Endodermal cell (in vitro differentiated cells): ENCODE results near the gene ECD. TPM values are rescaled to one million over a fixed set of nuclear protein-coding genes. Genes with fewer than 3 reads are reported as not detected.

Experiments
- DNase-seq: peaks from one replicate; pipeline ENCODE4 v3.0.0-alpha.2; 2017
- H3K27ac ChIP-seq: 2 replicates; pipeline ENCODE4 v1.5.1; 2013; ENCODE audit warnings: mild to moderate bottlenecking, low read depth, low read length, moderate library complexity
- H3K27me3 ChIP-seq: 2 replicates; pipeline ENCODE4 v1.6.1; 2013; ENCODE audit warnings: mild to moderate bottlenecking, low read length, moderate library complexity; ENCODE audit not compliant: insufficient read depth, control insufficient read depth, poor library complexity, severe bottlenecking
- H3K36me3 ChIP-seq: 2 replicates; pipeline ENCODE4 v1.7.0; 2013; ENCODE audit warnings: mild to moderate bottlenecking, low read length, moderate library complexity; ENCODE audit not compliant: control insufficient read depth, insufficient read depth
- H3K4me1 ChIP-seq: one replicate; pipeline ENCODE4 v1.7.0; 2013; ENCODE audit warnings: low read length; ENCODE audit not compliant: control insufficient read depth, insufficient read depth
- H3K4me3 ChIP-seq: 2 replicates; pipeline ENCODE4 v1.5.1; 2013; ENCODE audit warnings: mild to moderate bottlenecking, low read length, moderate library complexity
- H3K9ac ChIP-seq: 2 replicates; pipeline ENCODE4 v1.6.1; 2013; ENCODE audit warnings: mild to moderate bottlenecking, low read length, moderate library complexity; ENCODE audit not compliant: poor library complexity, severe bottlenecking; ENCODE audit errors: extremely low read depth
- H3K9me3 ChIP-seq: 2 replicates; pipeline ENCODE4 v1.6.1; 2013; ENCODE audit warnings: mild to moderate bottlenecking, low read length, moderate library complexity; ENCODE audit not compliant: control insufficient read depth
- H3K27ac Mint-ChIP-seq: 2 replicates; pipeline ENCODE4 v1.8.0; 2020; ENCODE audit warnings: mixed read lengths
- H3K27me3 Mint-ChIP-seq: 2 replicates; pipeline ENCODE4 v1.8.0; 2021; ENCODE audit warnings: mild to moderate bottlenecking, mixed read lengths; ENCODE audit not compliant: insufficient read depth
- H3K36me3 Mint-ChIP-seq: 2 replicates; pipeline ENCODE4 v1.8.0; 2020; ENCODE audit warnings: low read depth, mixed read lengths
- H3K4me1 Mint-ChIP-seq: 2 replicates; pipeline ENCODE4 v1.8.0; 2020; ENCODE audit warnings: mixed read lengths
- H3K4me3 Mint-ChIP-seq: 2 replicates; pipeline ENCODE4 v1.8.0; 2020; ENCODE audit warnings: mild to moderate bottlenecking, moderate library complexity, mixed read lengths
- H3K9me3 Mint-ChIP-seq: 2 replicates; pipeline ENCODE4 v1.8.0; 2020; ENCODE audit warnings: mild to moderate bottlenecking, mixed read lengths
- CTCF ChIP-seq: fragments of 200-600 bp; sonication (generic); conservative IDR thresholded peaks from 2 replicates; pipeline ENCODE4 v1.5.0; 2021; ENCODE audit warnings: antibody characterized with exemption, mild to moderate bottlenecking
- WGBS, 2 experiments: methylation state at CpG; one replicate each; pipeline versions ENCODE4 v1.1.5 to v1.1.7; 2013; ENCODE audit warnings: missing lambda C conversion rate in 2 of 2, mixed read lengths in 1 of 2; ENCODE audit not compliant: insufficient coverage in 1 of 2, insufficient read length in 1 of 2; 5-methylcytosine and 5-hydroxymethylcytosine counted together
- total RNA-seq, 2 donors: library from RNA; stranded (reverse); fragmentation: NEBNext Ultra II Directional in 1 of 2; extraction: Animal tissue kit (Norgen Biotek cat#: 25700) in 1 of 2; gene quantifications; 2 replicates in 1 of 2; 3 replicates in 1 of 2; pipeline ENCODE4 v1.2.1, GENCODE V29; 2021

Gene ECD
- total RNA-seq, 2 donors from 2014 or later: 38.4 to 40.7 TPM

GRCh38 chr10:73182568-73182967 lies 14.8 kb upstream of the ECD start:
- H3K27ac Mint-ChIP-seq: no peak overlapping the region
- no peak for TF ChIP-seq CTCF
- 96 to 100% methylated on average over 1 to 2 of the region's 2 CpGs for WGBS, 2 experiments
- no peak overlapping the region for H3K4me3 Mint-ChIP-seq
- H3K4me3 ChIP-seq: no peak overlapping the region
- H3K27me3 Mint-ChIP-seq: no peaks in the 10 kb centered on the region
- peaks cover 29% of the 10 kb centered on the region for H3K36me3 Mint-ChIP-seq
- H3K27me3 ChIP-seq: no peaks in the 10 kb centered on the region
- no peaks in the 10 kb centered on the region for H3K9me3 ChIP-seq
- no peaks in the 10 kb centered on the region for H3K9me3 Mint-ChIP-seq
- DNase-seq: no peak
- no peak overlapping the region for H3K9ac ChIP-seq
- H3K36me3 ChIP-seq: no peaks in the 10 kb centered on the region
- no peak overlapping the region for H3K27ac ChIP-seq
- H3K4me1 Mint-ChIP-seq: peaks cover 5% of the 10 kb centered on the region
- peaks cover 7% of the 10 kb centered on the region for H3K4me1 ChIP-seq

GRCh38 chr10:73174148-73174925 lies 6.5 kb upstream of the ECD start:
- Mint-ChIP-seq H3K9me3 (no peaks in the 10 kb centered on the region), H3K4me1 (no peaks in the 10 kb centered on the region), H3K4me3 (no peak overlapping the region), H3K27me3 (no peaks in the 10 kb centered on the region), H3K27ac (no peak overlapping the region), H3K36me3 (peaks cover 17% of the 10 kb centered on the region)
- WGBS, 2 experiments: 93% methylated on average over 1 of the region's 1 CpG; no CpG with 5 or more reads in 1 of the 2 experiments
- TF ChIP-seq CTCF: no peak
- no peak overlapping the region for H3K4me3 ChIP-seq
- no peak for DNase-seq
- H3K4me1 ChIP-seq: no peaks in the 10 kb centered on the region
- H3K27me3 ChIP-seq: no peaks in the 10 kb centered on the region
- H3K27ac ChIP-seq: no peak overlapping the region
- H3K9ac ChIP-seq: no peak overlapping the region
- no peaks in the 10 kb centered on the region for H3K36me3 ChIP-seq
- no peaks in the 10 kb centered on the region for H3K9me3 ChIP-seq

- no peak overlapping the region for H3K4me3 Mint-ChIP-seq
- H3K4me3 ChIP-seq: no peak overlapping the region
- H3K27me3 Mint-ChIP-seq: no peaks in the 10 kb centered on the region
- no peaks in the 10 kb centered on the region for H3K4me1 Mint-ChIP-seq
- no peak overlapping the region for H3K9ac ChIP-seq
- H3K27me3 ChIP-seq: no peaks in the 10 kb centered on the region
- no peaks in the 10 kb centered on the region for H3K9me3 Mint-ChIP-seq
- no peaks in the 10 kb centered on the region for H3K9me3 ChIP-seq
- H3K27ac ChIP-seq: no peak overlapping the region
- H3K36me3 ChIP-seq: no peaks in the 10 kb centered on the region
- H3K27ac Mint-ChIP-seq: peak overlapping the region; percentile 35
- peaks cover 16% of the 10 kb centered on the region for H3K36me3 Mint-ChIP-seq
- no peaks in the 10 kb centered on the region for H3K4me1 ChIP-seq
- no peak for TF ChIP-seq CTCF
- no peak for DNase-seq
Observed at GRCh38 chr10:73172867-73173266, 5.1 kb upstream of the ECD start.
